Measurements from ENCODE around the gene ACOT8. TPM values are rescaled to one million over a fixed set of nuclear protein-coding genes. Genes with fewer than 3 reads are reported as not detected.

ACOT8 gene
- total RNA-seq, 2 donors from 2014 or later, result 36.8 to 42.8 TPM

DNA sequence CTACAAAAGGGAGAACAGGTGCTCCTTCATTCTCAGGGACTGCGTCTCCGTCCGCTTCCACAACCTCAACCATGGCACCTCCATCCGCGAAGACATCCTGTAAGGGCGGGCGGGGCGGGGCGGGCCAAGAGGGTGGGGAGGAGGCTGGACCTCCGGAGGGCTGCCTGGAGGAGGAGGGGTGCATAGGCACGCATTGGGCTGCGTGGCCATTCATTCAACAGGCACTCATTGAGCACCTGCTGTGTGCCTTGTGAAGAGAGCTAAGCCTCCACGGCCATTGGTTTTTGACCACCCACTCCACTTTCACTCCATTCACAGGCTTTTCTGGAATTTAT, 657 bp upstream of the ACOT8 start:
- ATAC-seq (no peak), DNase-seq (no peak)
- H3K9me3 ChIP-seq, result no peaks in the 10 kb centered on the region
- H3K4me3 ChIP-seq, result peak overlapping the region; percentile 11 to 73
- no peaks in the 10 kb centered on the region for H3K27me3 ChIP-seq
- intact Hi-C loops (cut with DNase I), result no loop called here
- 16 to 23% methylated on average over 9 to 13 of the region's 13 CpGs for WGBS, 2 donors
- H3K4me1 ChIP-seq, result peaks cover 32% of the 10 kb centered on the region
- peak overlapping the region; percentile 52 to 80 (median 70) for H3K27ac ChIP-seq
- TF ChIP-seq POLR2A (IDR thresholded peaks at IDR 0.05), result no peak
- H3K36me3 ChIP-seq (replicated peaks in 1 of 2; ENCODE audit: insufficient read depth in 1 of 2, low read depth in 2 of 2), result no peaks in the 10 kb centered on the region

DNA sequence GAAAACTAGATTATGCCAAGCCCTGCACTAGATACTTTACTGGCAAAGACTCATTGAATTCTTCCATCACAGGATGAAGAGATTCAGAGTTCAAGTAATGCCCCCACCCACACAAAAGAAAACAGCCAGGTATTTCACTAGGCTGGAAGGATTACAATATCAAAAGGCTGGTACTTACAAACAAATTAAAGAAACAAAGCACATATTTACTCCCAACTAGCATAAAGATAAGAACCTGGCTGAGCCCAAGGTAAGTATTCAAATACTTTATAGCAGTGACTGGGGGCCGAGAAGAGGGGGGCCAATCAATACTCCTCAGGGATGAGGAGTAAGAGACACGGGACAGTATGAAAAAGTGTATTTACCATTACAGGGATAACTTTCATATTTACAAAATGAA, 3.7 kb downstream of the ACOT8 start:
- no peak for DNase-seq
- no peak for TF ChIP-seq POLR2A (IDR thresholded peaks at IDR 0.05)
- TF ChIP-seq, protein P1, sequence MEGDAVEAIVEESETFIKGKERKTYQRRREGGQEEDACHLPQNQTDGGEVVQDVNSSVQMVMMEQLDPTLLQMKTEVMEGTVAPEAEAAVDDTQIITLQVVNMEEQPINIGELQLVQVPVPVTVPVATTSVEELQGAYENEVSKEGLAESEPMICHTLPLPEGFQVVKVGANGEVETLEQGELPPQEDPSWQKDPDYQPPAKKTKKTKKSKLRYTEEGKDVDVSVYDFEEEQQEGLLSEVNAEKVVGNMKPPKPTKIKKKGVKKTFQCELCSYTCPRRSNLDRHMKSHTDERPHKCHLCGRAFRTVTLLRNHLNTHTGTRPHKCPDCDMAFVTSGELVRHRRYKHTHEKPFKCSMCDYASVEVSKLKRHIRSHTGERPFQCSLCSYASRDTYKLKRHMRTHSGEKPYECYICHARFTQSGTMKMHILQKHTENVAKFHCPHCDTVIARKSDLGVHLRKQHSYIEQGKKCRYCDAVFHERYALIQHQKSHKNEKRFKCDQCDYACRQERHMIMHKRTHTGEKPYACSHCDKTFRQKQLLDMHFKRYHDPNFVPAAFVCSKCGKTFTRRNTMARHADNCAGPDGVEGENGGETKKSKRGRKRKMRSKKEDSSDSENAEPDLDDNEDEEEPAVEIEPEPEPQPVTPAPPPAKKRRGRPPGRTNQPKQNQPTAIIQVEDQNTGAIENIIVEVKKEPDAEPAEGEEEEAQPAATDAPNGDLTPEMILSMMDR (IDR thresholded peaks at IDR 0.05), result no peak
- H3K36me3 ChIP-seq (replicated peaks in 1 of 2; ENCODE audit: insufficient read depth in 1 of 2, low read depth in 2 of 2), result peaks cover 0 to under 1% of the 10 kb centered on the region in 2 donors
- ATAC-seq, result no peak
- no peak overlapping the region for H3K27ac ChIP-seq
- peaks cover 31% of the 10 kb centered on the region for H3K4me1 ChIP-seq
- H3K9me3 ChIP-seq, result no peaks in the 10 kb centered on the region
- H3K4me3 ChIP-seq, result no peak overlapping the region
- H3K27me3 ChIP-seq, result no peaks in the 10 kb centered on the region
- intact Hi-C loops (cut with DNase I), result no loop called here
- WGBS, 2 donors, result 29 to 40% methylated on average over 2 of the region's 2 CpGs

DNA sequence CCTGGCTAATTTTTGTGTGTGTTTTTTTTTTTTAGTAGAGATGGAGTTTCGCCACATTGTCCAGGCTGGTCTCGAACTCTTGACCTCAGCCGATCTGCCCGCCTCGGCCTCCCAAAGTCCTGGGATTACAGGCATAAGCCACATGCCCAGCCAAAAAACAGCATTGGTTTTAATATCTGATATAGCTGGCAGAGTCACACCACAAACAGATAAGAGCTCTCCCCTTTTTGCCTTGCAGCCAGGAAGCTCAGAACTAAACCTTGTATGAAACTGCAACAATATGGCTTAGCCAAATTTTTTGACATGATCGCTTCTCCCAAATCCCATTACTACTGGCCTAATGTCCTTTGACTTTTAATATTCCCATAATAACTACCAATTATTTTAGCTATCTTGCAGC, 4.9 kb downstream of the ACOT8 start:
- no peak for DNase-seq
- Histone ChIP-seq H3K9me3 (no peaks in the 10 kb centered on the region), H3K27me3 (no peaks in the 10 kb centered on the region), H3K27ac (no peak overlapping the region), H3K4me1 (peaks cover 25% of the 10 kb centered on the region), H3K4me3 (no peak overlapping the region), H3K36me3 (replicated peaks in 1 of 2; ENCODE audit: insufficient read depth in 1 of 2, low read depth in 2 of 2) (peaks cover 0 to 4% of the 10 kb centered on the region in 2 donors)
- intact Hi-C loops (cut with DNase I), result no loop called here
- no peak for TF ChIP-seq POLR2A (IDR thresholded peaks at IDR 0.05)
- TF ChIP-seq, protein P1 (IDR thresholded peaks at IDR 0.05), result no peak
- ATAC-seq, result no peak
- WGBS, 2 donors, result 84 to 95% methylated on average over 3 to 6 of the region's 6 CpGs

DNA sequence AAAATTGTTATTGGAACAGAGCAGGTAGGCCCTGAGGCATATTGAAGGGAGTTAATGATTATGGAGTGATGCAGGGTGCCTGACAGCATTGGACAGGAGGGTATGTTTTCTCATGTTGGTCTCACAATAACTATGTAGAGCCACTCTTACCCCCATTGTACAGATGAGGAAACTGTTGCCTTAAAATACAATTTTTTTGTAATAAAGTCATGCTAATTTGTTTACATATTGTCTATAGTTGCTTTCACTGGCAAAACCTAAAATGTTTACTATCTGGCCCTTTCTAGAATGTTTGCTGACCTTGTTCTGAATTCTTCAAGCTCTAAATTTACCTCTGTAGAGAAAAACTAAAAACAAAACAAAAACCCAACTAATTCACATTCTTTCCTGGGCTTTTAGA, 5.7 kb downstream of the ACOT8 start:
- H3K9me3 ChIP-seq, result no peaks in the 10 kb centered on the region
- H3K27ac ChIP-seq, result no peak overlapping the region
- peaks cover 0 to 4% of the 10 kb centered on the region in 2 donors for H3K36me3 ChIP-seq (replicated peaks in 1 of 2; ENCODE audit: insufficient read depth in 1 of 2, low read depth in 2 of 2)
- H3K4me1 ChIP-seq, result peaks cover 22% of the 10 kb centered on the region
- TF ChIP-seq POLR2A (IDR thresholded peaks at IDR 0.05), result no peak
- TF ChIP-seq, protein P1 (IDR thresholded peaks at IDR 0.05), result no peak
- H3K27me3 ChIP-seq, result no peaks in the 10 kb centered on the region
- intact Hi-C loops (cut with DNase I), result no loop called here
- DNase-seq, result no peak
- no peak overlapping the region for H3K4me3 ChIP-seq
- no peak for ATAC-seq

DNA sequence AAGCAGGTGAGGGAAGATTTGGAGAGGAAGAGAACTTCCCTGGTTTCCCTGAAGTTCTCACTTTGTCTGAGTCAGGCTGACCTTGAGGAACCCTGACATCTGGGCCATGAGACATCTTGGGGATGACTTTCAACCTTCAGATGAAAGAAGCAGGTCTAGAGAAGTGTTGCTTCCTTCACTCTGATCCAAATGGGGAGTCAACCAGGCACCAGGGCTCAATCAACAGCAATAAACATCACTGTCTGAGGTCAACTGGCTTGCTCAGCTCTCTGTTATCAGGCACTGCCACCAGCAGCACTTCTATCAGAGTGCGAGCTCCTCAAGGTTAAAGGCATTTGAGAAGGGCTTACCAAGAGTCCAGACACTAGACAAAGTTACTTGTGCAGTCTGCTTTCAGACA, 6.3 kb downstream of the ACOT8 start:
- 42 to 71% methylated on average over 1 of the region's 1 CpG for WGBS, 2 donors
- no peak for DNase-seq

More for the DNA sequence above, 6.3 kb downstream of the ACOT8 start:
- peaks cover 16% of the 10 kb centered on the region for H3K4me1 ChIP-seq
- TF ChIP-seq POLR2A (IDR thresholded peaks at IDR 0.05), result no peak
- TF ChIP-seq, protein P1 (IDR thresholded peaks at IDR 0.05), result no peak
- intact Hi-C loops (cut with DNase I), result no loop called here
- peaks cover 0 to 4% of the 10 kb centered on the region in 2 donors for H3K36me3 ChIP-seq (replicated peaks in 1 of 2; ENCODE audit: insufficient read depth in 1 of 2, low read depth in 2 of 2)
- no peaks in the 10 kb centered on the region for H3K27me3 ChIP-seq
- no peak for ATAC-seq
- H3K4me3 ChIP-seq, result no peak overlapping the region
- H3K9me3 ChIP-seq, result no peaks in the 10 kb centered on the region
- no peak overlapping the region for H3K27ac ChIP-seq
